PC-9 (cell line): Measurements from ENCODE around the gene PTPRF.

Experiments used
- EZH2 ChIP-seq: fragments of 200-600 bp; sonication (generic); IDR thresholded peaks from 2 replicates; pipeline ENCODE4 v1.8.0; 2017; ENCODE audit warnings: antibody characterized with exemption, low read depth
- TF ChIP-seq, protein P1 (sequence below): fragments of 200-600 bp; sonication (generic); conservative IDR thresholded peaks from 2 replicates; pipeline ENCODE4 v1.6.1; 2017; ENCODE audit warnings: mixed run types, antibody characterized with exemption, mild to moderate bottlenecking, moderate library complexity

DNA sequence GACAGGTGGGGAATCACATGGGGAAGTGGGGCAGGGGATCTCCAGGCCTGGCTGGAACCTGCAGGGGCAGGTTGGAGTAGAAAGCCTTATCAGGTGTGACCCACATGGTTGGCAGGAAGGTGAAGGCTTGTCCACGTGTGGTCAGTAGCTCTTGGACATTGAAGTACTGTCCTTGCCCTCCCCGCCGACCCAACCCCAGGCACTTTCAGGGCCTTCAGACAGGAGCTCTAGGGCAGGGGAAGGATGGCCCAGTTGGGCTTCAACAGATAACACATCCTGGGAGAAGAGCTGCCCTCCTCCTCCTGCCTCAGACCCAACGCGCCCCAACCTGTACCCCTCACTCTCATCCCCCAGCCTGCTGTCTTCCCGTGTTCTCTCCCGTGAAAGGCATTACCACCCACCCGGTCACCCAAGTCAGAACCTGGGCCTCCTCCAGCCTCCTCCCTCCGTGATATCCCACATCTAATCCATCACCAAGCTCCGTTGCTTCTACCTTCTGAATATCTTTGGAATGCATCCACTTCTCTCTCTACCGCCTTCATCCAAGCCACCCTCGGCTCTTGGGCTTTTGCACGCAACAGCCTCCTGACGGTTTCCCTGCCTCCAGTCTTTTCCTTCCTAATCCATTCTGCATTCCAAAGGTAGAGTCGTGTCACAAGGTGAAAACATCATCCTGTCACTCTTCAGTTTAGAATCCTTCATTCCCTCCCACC, 15.9 kb downstream of the PTPRF start:
- TF ChIP-seq, protein P1, sequence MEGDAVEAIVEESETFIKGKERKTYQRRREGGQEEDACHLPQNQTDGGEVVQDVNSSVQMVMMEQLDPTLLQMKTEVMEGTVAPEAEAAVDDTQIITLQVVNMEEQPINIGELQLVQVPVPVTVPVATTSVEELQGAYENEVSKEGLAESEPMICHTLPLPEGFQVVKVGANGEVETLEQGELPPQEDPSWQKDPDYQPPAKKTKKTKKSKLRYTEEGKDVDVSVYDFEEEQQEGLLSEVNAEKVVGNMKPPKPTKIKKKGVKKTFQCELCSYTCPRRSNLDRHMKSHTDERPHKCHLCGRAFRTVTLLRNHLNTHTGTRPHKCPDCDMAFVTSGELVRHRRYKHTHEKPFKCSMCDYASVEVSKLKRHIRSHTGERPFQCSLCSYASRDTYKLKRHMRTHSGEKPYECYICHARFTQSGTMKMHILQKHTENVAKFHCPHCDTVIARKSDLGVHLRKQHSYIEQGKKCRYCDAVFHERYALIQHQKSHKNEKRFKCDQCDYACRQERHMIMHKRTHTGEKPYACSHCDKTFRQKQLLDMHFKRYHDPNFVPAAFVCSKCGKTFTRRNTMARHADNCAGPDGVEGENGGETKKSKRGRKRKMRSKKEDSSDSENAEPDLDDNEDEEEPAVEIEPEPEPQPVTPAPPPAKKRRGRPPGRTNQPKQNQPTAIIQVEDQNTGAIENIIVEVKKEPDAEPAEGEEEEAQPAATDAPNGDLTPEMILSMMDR, result no peak
- TF ChIP-seq EZH2, result no peak
